Stimulated activated CD4-positive, alpha-beta T cell treated with anti-CD3 and anti-CD28 coated beads, TNF-alpha, amount 100 ng/mL, for 24 hours (primary cell): ENCODE results near the gene ADAMTS17.

Experiments used
- DNase-seq, 3 experiments: peaks; one replicate each; pipeline ENCODE4 v3.0.0-alpha.2; 2020; ENCODE audit warnings: low read depth in 3 of 3

Gene ADAMTS17

GRCh38 chr15:99999282-100000070, 342.3 kb downstream of the ADAMTS17 start:
- DNase-seq, result no peak

GRCh38 chr15:99998661-99999101, 343.1 kb downstream of the ADAMTS17 start:
- DNase-seq, result no peak

GRCh38 chr15:99997112-99997651, 344.6 kb downstream of the ADAMTS17 start:
- no peak for DNase-seq

GRCh38 chr15:99996660-99997059, 345.1 kb downstream of the ADAMTS17 start:
- no peak for DNase-seq

- DNase-seq, result no peak
Observed at GRCh38 chr15:99995543-99995942, 346.2 kb downstream of the ADAMTS17 start.

- DNase-seq, result no peak
Observed at GRCh38 chr15:99994849-99995248, 346.9 kb downstream of the ADAMTS17 start.

- no peak for DNase-seq
Observed at GRCh38 chr15:99993681-99994131, 348.1 kb downstream of the ADAMTS17 start.

GRCh38 chr15:99993262-99993661, 348.5 kb downstream of the ADAMTS17 start:
- DNase-seq, result no peak

GRCh38 chr15:99992611-99993231, 349.1 kb downstream of the ADAMTS17 start:
- no peak for DNase-seq

GRCh38 chr15:99989095-99989494, 352.7 kb downstream of the ADAMTS17 start:
- no peak for DNase-seq

GRCh38 chr15:99987701-99988100, 354.1 kb downstream of the ADAMTS17 start:
- DNase-seq, result no peak

- DNase-seq, result no peak
Observed at GRCh38 chr15:99987119-99987506, 354.7 kb downstream of the ADAMTS17 start.

GRCh38 chr15:99986297-99987118, 355.3 kb downstream of the ADAMTS17 start:
- DNase-seq, result no peak

GRCh38 chr15:99985878-99986277, 355.9 kb downstream of the ADAMTS17 start:
- DNase-seq, result no peak

GRCh38 chr15:99984491-99985243, 357.1 kb downstream of the ADAMTS17 start:
- no peak for DNase-seq

GRCh38 chr15:99983886-99984286, 357.9 kb downstream of the ADAMTS17 start:
- DNase-seq, result no peak

- DNase-seq, result no peak
Observed at GRCh38 chr15:99983171-99983885, 358.4 kb downstream of the ADAMTS17 start.

GRCh38 chr15:99982662-99983061, 359.1 kb downstream of the ADAMTS17 start:
- no peak for DNase-seq

GRCh38 chr15:99981839-99982658, 359.7 kb downstream of the ADAMTS17 start:
- no peak for DNase-seq

GRCh38 chr15:99981191-99981647, 360.6 kb downstream of the ADAMTS17 start:
- no peak for DNase-seq
